Activated CD4-positive, CD25-positive, alpha-beta regulatory T cell (primary cell): ENCODE data around the gene RRAS.
A peak's percentile ranks its signal among the peaks of the same experiment; 100 is the strongest.

ENCODE experiments used
- DNase-seq, 4 experiments: peaks; one replicate each; lab custom pipeline; 2025; lab: John Stamatoyannopoulos, UW

The RRAS gene

GRCh38 chr19:49595819-49596404 lies 44.0 kb downstream of the RRAS start:
- DNase-seq = no peak

GRCh38 chr19:49594993-49595818 lies 44.7 kb downstream of the RRAS start:
- no peak for DNase-seq

- DNase-seq = no peak
Observed at GRCh38 chr19:49594157-49594992, 45.6 kb downstream of the RRAS start.

- peak; percentile 82 to 87 (median 84) for DNase-seq
Observed at GRCh38 chr19:49593233-49594113, 46.5 kb downstream of the RRAS start.

GRCh38 chr19:49592486-49593232 lies 47.3 kb downstream of the RRAS start:
- DNase-seq = no peak

GRCh38 chr19:49591731-49592485 lies 48.0 kb downstream of the RRAS start:
- no peak for DNase-seq

- peak; percentile 42 to 64 (median 60) for DNase-seq
Observed at GRCh38 chr19:49590971-49591730, 48.8 kb downstream of the RRAS start, which contains the start of gene PRR12. Gene PRR12 (plus strand): TSS chr19:49591182. CDS start chr19:49591655, 473 bp downstream.

GRCh38 chr19:49590071-49590970 lies 49.6 kb downstream of the RRAS start:
- DNase-seq = peak; percentile 73 to 87 (median 79)

- no peak for DNase-seq
Observed at GRCh38 chr19:49589502-49589905, 50.4 kb downstream of the RRAS start.

- no peak for DNase-seq
Observed at GRCh38 chr19:49588365-49589122, 51.4 kb downstream of the RRAS start.

GRCh38 chr19:49587227-49587626 lies 52.7 kb downstream of the RRAS start:
- DNase-seq = no peak
